Osteoblast (primary cell): ENCODE measurements around the gene ADRM1. TPM values are rescaled to one million over a fixed set of nuclear protein-coding genes. Genes with fewer than 3 reads are reported as not detected.

Source experiments
- DNase-seq: peaks from one replicate; pipeline ENCODE4 v3.0.0; 2011; ENCODE audit warnings: low spot score, mixed read lengths; ENCODE audit not compliant: insufficient read length; ENCODE audit errors: missing footprints
- H2AFZ ChIP-seq: 2 replicates; pipeline ENCODE4 v1.6.0; 2011; ENCODE audit warnings: mild to moderate bottlenecking, low read length
- H3K27ac ChIP-seq: 2 replicates; pipeline ENCODE4 v1.5.1; 2011; ENCODE audit warnings: mild to moderate bottlenecking, low read depth, low read length, moderate library complexity
- H3K27me3 ChIP-seq: 2 replicates; pipeline ENCODE4 v1.6.0; 2012; ENCODE audit warnings: mild to moderate bottlenecking, control low read depth, inconsistent platforms, low read length, moderate library complexity; ENCODE audit not compliant: insufficient read depth
- H3K36me3 ChIP-seq: 2 replicates; pipeline ENCODE4 v1.5.1; 2011; ENCODE audit warnings: mild to moderate bottlenecking, low read length, control low read depth, moderate library complexity; ENCODE audit not compliant: insufficient read depth
- H3K4me1 ChIP-seq: 2 replicates; pipeline ENCODE4 v1.5.1; 2011; ENCODE audit warnings: mild to moderate bottlenecking, low read length, control low read depth, moderate library complexity; ENCODE audit not compliant: insufficient read depth
- H3K4me2 ChIP-seq: 2 replicates; pipeline ENCODE4 v1.6.0; 2011; ENCODE audit warnings: mild to moderate bottlenecking, low read length; ENCODE audit not compliant: insufficient read depth
- H3K4me3 ChIP-seq: fragments of 200-600 bp; sonication (generic); 3 replicates; pipeline ENCODE4 v1.5.1; 2012; ENCODE audit warnings: mild to moderate bottlenecking, low read length, inconsistent platforms; ENCODE audit not compliant: insufficient read depth
- H3K79me2 ChIP-seq: 2 replicates; pipeline ENCODE4 v1.6.0; 2012; ENCODE audit warnings: mild to moderate bottlenecking, low read length, control low read depth, inconsistent platforms; ENCODE audit not compliant: insufficient read depth
- H3K9me3 ChIP-seq: 2 replicates; pipeline ENCODE4 v1.5.1; 2011; ENCODE audit warnings: low read depth, low read length, control low read depth
- H4K20me1 ChIP-seq: 2 replicates; pipeline ENCODE4 v1.6.0; 2012; ENCODE audit warnings: mild to moderate bottlenecking, low read length, control low read depth; ENCODE audit not compliant: insufficient read depth
- CTCF ChIP-seq: IDR thresholded peaks from 2 replicates; pipeline ENCODE4 v1.5.1; 2011; ENCODE audit warnings: mild to moderate bottlenecking, low read depth, low read length, moderate library complexity; ENCODE audit errors: extremely low read depth
- total RNA-seq: library from RNA; depleted of rRNA; stranded (reverse); fragments of >200 nt; gene quantifications from 2 replicates; pipeline ENCODE4 v1.2.3, GENCODE V29; 2012

ADRM1 gene
- total RNA-seq, 1 donor: 103 TPM

GRCh38 chr20:62297449-62298227 lies 5.2 kb upstream of the ADRM1 start:
- H3K4me2 ChIP-seq: no peak overlapping the region
- H4K20me1 ChIP-seq: peaks cover 3% of the 10 kb centered on the region
- no peaks in the 10 kb centered on the region for H3K4me1 ChIP-seq
- no peaks in the 10 kb centered on the region for H3K9me3 ChIP-seq
- no peaks in the 10 kb centered on the region for H3K79me2 ChIP-seq
- DNase-seq: no peak
- no peaks in the 10 kb centered on the region for H3K27me3 ChIP-seq
- no peak overlapping the region for H3K27ac ChIP-seq
- no peak overlapping the region for H2AFZ ChIP-seq
- no peak for TF ChIP-seq CTCF
- H3K36me3 ChIP-seq: peaks cover 33% of the 10 kb centered on the region
- H3K4me3 ChIP-seq: no peak overlapping the region

GRCh38 chr20:62298577-62299249 lies 4.1 kb upstream of the ADRM1 start:
- Histone ChIP-seq H3K4me2 (no peak overlapping the region), H3K79me2 (peaks cover 7% of the 10 kb centered on the region), H3K27me3 (no peaks in the 10 kb centered on the region), H3K4me1 (peaks cover 2% of the 10 kb centered on the region), H3K9me3 (no peaks in the 10 kb centered on the region), H3K36me3 (peaks cover 27% of the 10 kb centered on the region), H3K4me3 (no peak overlapping the region), H2AFZ (no peak overlapping the region), H3K27ac (no peak overlapping the region), H4K20me1 (peaks cover 8% of the 10 kb centered on the region)
- TF ChIP-seq CTCF: no peak
- no peak for DNase-seq

- Histone ChIP-seq H3K27me3 (no peaks in the 10 kb centered on the region), H3K36me3 (peaks cover 19% of the 10 kb centered on the region), H3K4me2 (no peak overlapping the region), H3K9me3 (no peaks in the 10 kb centered on the region), H3K4me3 (no peak overlapping the region), H4K20me1 (peaks cover 19% of the 10 kb centered on the region), H3K27ac (no peak overlapping the region), H2AFZ (no peak overlapping the region), H3K79me2 (peaks cover 17% of the 10 kb centered on the region), H3K4me1 (peaks cover 12% of the 10 kb centered on the region)
- no peak for DNase-seq
- no peak for TF ChIP-seq CTCF
These were observed 3.0 kb upstream of the ADRM1 start for GRCh38 chr20:62299666-62300236.

GRCh38 chr20:62300319-62300718 lies 2.5 kb upstream of the ADRM1 start:
- Histone ChIP-seq H3K4me2 (no peak overlapping the region), H2AFZ (no peak overlapping the region), H3K36me3 (peaks cover 21% of the 10 kb centered on the region), H3K9me3 (no peaks in the 10 kb centered on the region), H3K27me3 (no peaks in the 10 kb centered on the region), H4K20me1 (peaks cover 24% of the 10 kb centered on the region), H3K27ac (no peak overlapping the region), H3K4me1 (peaks cover 18% of the 10 kb centered on the region), H3K4me3 (no peak overlapping the region), H3K79me2 (peaks cover 23% of the 10 kb centered on the region)
- DNase-seq: no peak
- TF ChIP-seq CTCF: no peak
